ENCODE results near the gene MAMDC4. TPM values are rescaled to one million over a fixed set of nuclear protein-coding genes. Genes with fewer than 3 reads are reported as not detected.

The MAMDC4 gene
- total and polyA plus RNA-seq, 12 donors: 4.1 to 45.4 (median 8.3) TPM

- no peaks in the 10 kb centered on the region for H3K9me3 ChIP-seq
- peaks cover 0 to 88% (median 45%) of the 10 kb centered on the region in 9 donors for H3K36me3 ChIP-seq
- ATAC-seq: no peak
- intact Hi-C loops (cut with DNase I): no loop called here
- no peak for DNase-seq
- peaks cover 0 to 4% (median under 1%) of the 10 kb centered on the region in 9 donors for H3K4me1 ChIP-seq
- TF ChIP-seq, protein P1, sequence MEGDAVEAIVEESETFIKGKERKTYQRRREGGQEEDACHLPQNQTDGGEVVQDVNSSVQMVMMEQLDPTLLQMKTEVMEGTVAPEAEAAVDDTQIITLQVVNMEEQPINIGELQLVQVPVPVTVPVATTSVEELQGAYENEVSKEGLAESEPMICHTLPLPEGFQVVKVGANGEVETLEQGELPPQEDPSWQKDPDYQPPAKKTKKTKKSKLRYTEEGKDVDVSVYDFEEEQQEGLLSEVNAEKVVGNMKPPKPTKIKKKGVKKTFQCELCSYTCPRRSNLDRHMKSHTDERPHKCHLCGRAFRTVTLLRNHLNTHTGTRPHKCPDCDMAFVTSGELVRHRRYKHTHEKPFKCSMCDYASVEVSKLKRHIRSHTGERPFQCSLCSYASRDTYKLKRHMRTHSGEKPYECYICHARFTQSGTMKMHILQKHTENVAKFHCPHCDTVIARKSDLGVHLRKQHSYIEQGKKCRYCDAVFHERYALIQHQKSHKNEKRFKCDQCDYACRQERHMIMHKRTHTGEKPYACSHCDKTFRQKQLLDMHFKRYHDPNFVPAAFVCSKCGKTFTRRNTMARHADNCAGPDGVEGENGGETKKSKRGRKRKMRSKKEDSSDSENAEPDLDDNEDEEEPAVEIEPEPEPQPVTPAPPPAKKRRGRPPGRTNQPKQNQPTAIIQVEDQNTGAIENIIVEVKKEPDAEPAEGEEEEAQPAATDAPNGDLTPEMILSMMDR (IDR thresholded peaks at IDR 0.05): no peak
- H3K27ac ChIP-seq: no peak overlapping the region
- H3K4me3 ChIP-seq: no peak overlapping the region
- 93 to 95% methylated on average over 24 of the region's 24 CpGs for WGBS, 2 donors
- no peaks in the 10 kb centered on the region for H3K27me3 ChIP-seq
Observed at GRCh38 chr9:136826703-136827582, 25.2 kb upstream of the MAMDC4 start.

GRCh38 chr9:136827794-136828473 lies 24.2 kb upstream of the MAMDC4 start:
- Histone ChIP-seq H3K9me3 (no peaks in the 10 kb centered on the region), H3K27me3 (no peaks in the 10 kb centered on the region), H3K36me3 (peaks cover 0 to 97% (median 45%) of the 10 kb centered on the region in 9 donors), H3K27ac (no peak overlapping the region), H3K4me3 (no peak overlapping the region), H3K4me1 (no peaks in the 10 kb centered on the region)
- 93% methylated on average over 14 of the region's 14 CpGs for WGBS, 2 donors
- TF ChIP-seq, protein P1 (IDR thresholded peaks at IDR 0.05): no peak
- ATAC-seq: no peak
- DNase-seq: no peak
- intact Hi-C loops (cut with DNase I): no loop called here

DNA sequence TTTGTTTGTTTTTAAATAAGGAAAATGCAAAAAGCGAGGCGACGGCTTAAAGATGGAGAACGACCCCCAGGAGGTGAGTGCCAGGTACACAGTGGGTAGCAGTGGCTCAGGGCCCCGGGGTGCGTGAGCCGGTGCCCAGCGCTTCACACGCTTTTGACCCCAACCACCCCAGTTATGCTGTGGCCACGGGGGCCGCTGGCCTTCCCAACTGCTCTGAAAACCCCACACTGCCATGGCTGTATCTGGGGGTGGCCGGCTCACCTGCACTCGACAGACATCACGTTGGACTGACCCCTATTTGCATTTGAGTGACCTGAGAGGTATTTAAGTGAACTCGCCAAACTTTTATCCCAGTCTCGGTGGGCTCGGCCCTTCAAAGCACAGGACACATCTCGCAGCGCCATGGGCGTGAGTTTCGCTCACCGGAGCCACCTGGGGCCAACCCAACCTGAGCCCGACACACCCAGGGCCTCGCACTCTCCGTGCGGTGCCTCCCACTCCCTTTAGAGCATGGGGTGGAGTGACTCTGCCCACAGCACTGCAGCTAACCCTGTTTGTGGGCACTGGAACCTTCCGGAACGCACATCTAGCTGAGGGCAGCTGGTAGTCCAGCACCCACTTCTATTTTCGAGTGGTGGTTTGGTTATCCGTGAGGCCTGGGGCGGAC lies 23.5 kb upstream of the MAMDC4 start:
- no peak for ATAC-seq
- Histone ChIP-seq H3K9me3 (no peaks in the 10 kb centered on the region), H3K4me3 (no peak overlapping the region), H3K27ac (no peak overlapping the region), H3K27me3 (no peaks in the 10 kb centered on the region), H3K4me1 (no peaks in the 10 kb centered on the region), H3K36me3 (peaks cover 0 to 93% (median 45%) of the 10 kb centered on the region in 9 donors)
- no peak for DNase-seq
- intact Hi-C loops (cut with DNase I): no loop called here
- TF ChIP-seq, protein P1 (IDR thresholded peaks at IDR 0.05): no peak
- WGBS, 2 donors: 94 to 96% methylated on average over 31 of the region's 31 CpGs

DNA sequence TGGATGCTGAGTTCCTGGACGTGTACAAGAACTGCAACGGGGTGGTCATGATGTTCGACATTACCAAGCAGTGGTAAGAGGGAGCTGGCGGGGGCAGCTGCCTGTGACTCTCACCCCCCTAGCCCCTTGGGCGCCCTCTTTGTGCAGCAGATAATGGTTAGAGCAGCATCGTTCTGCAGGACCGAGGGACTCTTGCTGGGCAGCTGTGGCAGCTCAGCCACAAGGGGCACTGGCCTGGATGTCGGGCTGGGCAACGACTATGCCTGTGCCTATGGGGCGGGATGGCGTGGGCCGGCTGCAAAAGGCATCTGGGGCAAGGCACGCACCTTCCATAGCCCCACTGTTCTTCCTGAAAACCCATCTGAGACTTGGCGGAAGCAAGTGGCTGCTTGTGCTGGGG lies 22.7 kb upstream of the MAMDC4 start:
- H3K4me3 ChIP-seq: no peak overlapping the region
- DNase-seq (no peak), ATAC-seq (peak in 1 of 8 donors; percentile 6)
- no peaks in the 10 kb centered on the region for H3K9me3 ChIP-seq
- intact Hi-C loops (cut with DNase I): no loop called here
- peaks cover 0 to 90% (median 45%) of the 10 kb centered on the region in 9 donors for H3K36me3 ChIP-seq
- TF ChIP-seq, protein P1 (IDR thresholded peaks at IDR 0.05): no peak
- H3K27me3 ChIP-seq: no peaks in the 10 kb centered on the region
- WGBS, 2 donors: 91% methylated on average over 14 of the region's 14 CpGs
- H3K4me1 ChIP-seq: no peaks in the 10 kb centered on the region
- H3K27ac ChIP-seq: no peak overlapping the region

Measured in heart right ventricle (tissue), 16 donors.